IgD-negative memory B cell (primary cell): Measurements from ENCODE around the gene HES1. TPM values are rescaled to one million over a fixed set of nuclear protein-coding genes. Genes with fewer than 3 reads are reported as not detected.
"Not testable (repeated sequence)": the region's sequence is repeated elsewhere in the genome, so short reads cannot be mapped to it uniquely, and the experiment has no call there.

Experiments used
- H3K27ac Mint-ChIP-seq, 3 donors: one replicate each; pipeline ENCODE4 v1.8.0; 2020 to 2022; ENCODE audit warnings: mild to moderate bottlenecking in 3 of 3, mixed read lengths in 3 of 3, moderate library complexity in 1 of 3
- H3K27me3 Mint-ChIP-seq: one replicate; pipeline ENCODE4 v1.8.0; 2021; ENCODE audit warnings: mixed read lengths
- H3K36me3 Mint-ChIP-seq: one replicate; pipeline ENCODE4 v1.8.0; 2020; ENCODE audit warnings: mild to moderate bottlenecking, mixed read lengths
- H3K4me1 Mint-ChIP-seq, 3 donors: one replicate each; pipeline ENCODE4 v1.8.0; 2020 to 2022; ENCODE audit warnings: mixed read lengths in 3 of 3, mild to moderate bottlenecking in 1 of 3
- H3K4me3 Mint-ChIP-seq, 4 donors: one replicate each; pipeline ENCODE4 v1.8.0; 2020 to 2022; ENCODE audit warnings: mild to moderate bottlenecking in 4 of 4, mixed read lengths in 4 of 4, moderate library complexity in 3 of 4
- H3K9me3 Mint-ChIP-seq, 3 donors: one replicate each; pipeline ENCODE4 v1.8.0; 2020 to 2021; ENCODE audit warnings: mixed read lengths in 3 of 3, mild to moderate bottlenecking in 1 of 3
- polyA plus RNA-seq: library from polyadenylated mRNA; unstranded; fragments of 300-500 nt; fragmentation: Illumina TruSeq; gene quantifications from one replicate; pipeline ENCODE4 v1.2.3, GENCODE V29; 2021

HES1 gene
- polyA plus RNA-seq, 1 donor from 2014 or later: 8.5 TPM

- Mint-ChIP-seq H3K27ac (no peak overlapping the region), H3K4me3 (no peak overlapping the region), H3K36me3 (no peaks in the 10 kb centered on the region), H3K9me3 (no peaks in the 10 kb centered on the region), H3K27me3 (peaks cover 24% of the 10 kb centered on the region), H3K4me1 (peaks cover 30 to 38% (median 37%) of the 10 kb centered on the region in 3 donors)
Observed at GRCh38 chr3:194128202-194128918, 7.6 kb upstream of the HES1 start.

- H3K36me3 Mint-ChIP-seq, H3K4me3 Mint-ChIP-seq, H3K27ac Mint-ChIP-seq, H3K9me3 Mint-ChIP-seq: not testable (repeated sequence)
- Mint-ChIP-seq H3K27me3 (peaks cover 27% of the 10 kb centered on the region), H3K4me1 (peaks cover 34 to 42% (median 41%) of the 10 kb centered on the region in 3 donors)
Observed at GRCh38 chr3:194128919-194129295, 7.0 kb upstream of the HES1 start.

- H3K4me1 Mint-ChIP-seq: peaks cover 34 to 42% (median 41%) of the 10 kb centered on the region in 3 donors
- H3K9me3 Mint-ChIP-seq: no peaks in the 10 kb centered on the region
- no peak overlapping the region for H3K4me3 Mint-ChIP-seq
- no peak overlapping the region for H3K27ac Mint-ChIP-seq
- H3K27me3 Mint-ChIP-seq: peaks cover 27% of the 10 kb centered on the region
- no peaks in the 10 kb centered on the region for H3K36me3 Mint-ChIP-seq
Observed at GRCh38 chr3:194129581-194130133, 6.3 kb upstream of the HES1 start.

GRCh38 chr3:194130188-194130587 lies 5.8 kb upstream of the HES1 start:
- Mint-ChIP-seq H3K9me3 (no peaks in the 10 kb centered on the region), H3K27ac (peak overlapping the region in 2 of 3 donors; percentile 92 to 98), H3K4me1 (peaks cover 34 to 42% (median 41%) of the 10 kb centered on the region in 3 donors), H3K27me3 (peaks cover 28% of the 10 kb centered on the region), H3K4me3 (peak overlapping the region in 1 of 4 donors; percentile 91), H3K36me3 (no peaks in the 10 kb centered on the region)

GRCh38 chr3:194130807-194131589 lies 5.0 kb upstream of the HES1 start:
- Mint-ChIP-seq H3K27ac (peak overlapping the region; percentile 36 to 98 (median 92)), H3K4me1 (peaks cover 38 to 46% (median 44%) of the 10 kb centered on the region in 3 donors), H3K36me3 (no peaks in the 10 kb centered on the region), H3K27me3 (peaks cover 31% of the 10 kb centered on the region), H3K9me3 (no peaks in the 10 kb centered on the region), H3K4me3 (peak overlapping the region; percentile 57 to 91 (median 80))

- Mint-ChIP-seq H3K27me3 (peaks cover 25% of the 10 kb centered on the region), H3K4me1 (peaks cover 46 to 50% (median 50%) of the 10 kb centered on the region in 3 donors), H3K27ac (peak overlapping the region; percentile 65 to 98 (median 92)), H3K36me3 (no peaks in the 10 kb centered on the region), H3K9me3 (no peaks in the 10 kb centered on the region), H3K4me3 (peak overlapping the region; percentile 18 to 90 (median 50))
Observed at GRCh38 chr3:194132465-194133286, 3.3 kb upstream of the HES1 start.

- Mint-ChIP-seq H3K27me3 (peaks cover 17% of the 10 kb centered on the region), H3K36me3 (no peaks in the 10 kb centered on the region), H3K4me3 (peak overlapping the region; percentile 75 to 92 (median 87)), H3K9me3 (no peaks in the 10 kb centered on the region), H3K27ac (peak overlapping the region; percentile 91 to 98 (median 92)), H3K4me1 (peaks cover 45 to 50% (median 46%) of the 10 kb centered on the region in 3 donors)
Observed at GRCh38 chr3:194133661-194134230, 2.2 kb upstream of the HES1 start.

GRCh38 chr3:194134231-194134756 lies 1.7 kb upstream of the HES1 start:
- Mint-ChIP-seq H3K4me1 (peaks cover 49 to 54% (median 51%) of the 10 kb centered on the region in 3 donors), H3K4me3 (peak overlapping the region in 1 of 4 donors; percentile 50), H3K27ac (peak overlapping the region in 2 of 3 donors; percentile 92 to 100), H3K27me3 (peaks cover 22% of the 10 kb centered on the region), H3K36me3 (no peaks in the 10 kb centered on the region), H3K9me3 (no peaks in the 10 kb centered on the region)

- no peaks in the 10 kb centered on the region for H3K36me3 Mint-ChIP-seq
- H3K4me1 Mint-ChIP-seq: peaks cover 52 to 56% (median 55%) of the 10 kb centered on the region in 3 donors
- H3K4me3 Mint-ChIP-seq: peak overlapping the region; percentile 85 to 96 (median 92)
- no peaks in the 10 kb centered on the region for H3K9me3 Mint-ChIP-seq
- H3K27me3 Mint-ChIP-seq: peaks cover 25% of the 10 kb centered on the region
- H3K27ac Mint-ChIP-seq: peak overlapping the region; percentile 92 to 100 (median 98)
Observed at GRCh38 chr3:194134757-194135515, 1.0 kb upstream of the HES1 start.

- H3K36me3 Mint-ChIP-seq: no peaks in the 10 kb centered on the region
- peaks cover 23% of the 10 kb centered on the region for H3K27me3 Mint-ChIP-seq
- peaks cover 48 to 56% (median 52%) of the 10 kb centered on the region in 3 donors for H3K4me1 Mint-ChIP-seq
- no peaks in the 10 kb centered on the region for H3K9me3 Mint-ChIP-seq
- peak overlapping the region; percentile 92 to 100 (median 98) for H3K27ac Mint-ChIP-seq
- H3K4me3 Mint-ChIP-seq: peak overlapping the region; percentile 86 to 96 (median 94)
Observed at GRCh38 chr3:194135516-194135805, 487 bp upstream of the HES1 start.

GRCh38 chr3:194136519-194137007 lies 615 bp downstream of the HES1 start:
- Mint-ChIP-seq H3K36me3 (no peaks in the 10 kb centered on the region), H3K4me3 (peak overlapping the region; percentile 86 to 96 (median 94)), H3K27ac (peak overlapping the region; percentile 92 to 100 (median 93)), H3K4me1 (peaks cover 38 to 48% (median 42%) of the 10 kb centered on the region in 3 donors), H3K27me3 (peaks cover 19% of the 10 kb centered on the region), H3K9me3 (no peaks in the 10 kb centered on the region)

GRCh38 chr3:194137008-194137505 lies 1.1 kb downstream of the HES1 start:
- Mint-ChIP-seq H3K36me3 (no peaks in the 10 kb centered on the region), H3K4me1 (peaks cover 34 to 46% (median 38%) of the 10 kb centered on the region in 3 donors), H3K4me3 (peak overlapping the region; percentile 86 to 96 (median 94)), H3K27ac (peak overlapping the region; percentile 92 to 100 (median 93)), H3K9me3 (no peaks in the 10 kb centered on the region), H3K27me3 (peaks cover 18% of the 10 kb centered on the region)
